Measurements from ENCODE around the gene BAD.

GRCh38 chr11:64305691-64306562, 21.5 kb upstream of the BAD start:
- TF ChIP-seq, protein P1, sequence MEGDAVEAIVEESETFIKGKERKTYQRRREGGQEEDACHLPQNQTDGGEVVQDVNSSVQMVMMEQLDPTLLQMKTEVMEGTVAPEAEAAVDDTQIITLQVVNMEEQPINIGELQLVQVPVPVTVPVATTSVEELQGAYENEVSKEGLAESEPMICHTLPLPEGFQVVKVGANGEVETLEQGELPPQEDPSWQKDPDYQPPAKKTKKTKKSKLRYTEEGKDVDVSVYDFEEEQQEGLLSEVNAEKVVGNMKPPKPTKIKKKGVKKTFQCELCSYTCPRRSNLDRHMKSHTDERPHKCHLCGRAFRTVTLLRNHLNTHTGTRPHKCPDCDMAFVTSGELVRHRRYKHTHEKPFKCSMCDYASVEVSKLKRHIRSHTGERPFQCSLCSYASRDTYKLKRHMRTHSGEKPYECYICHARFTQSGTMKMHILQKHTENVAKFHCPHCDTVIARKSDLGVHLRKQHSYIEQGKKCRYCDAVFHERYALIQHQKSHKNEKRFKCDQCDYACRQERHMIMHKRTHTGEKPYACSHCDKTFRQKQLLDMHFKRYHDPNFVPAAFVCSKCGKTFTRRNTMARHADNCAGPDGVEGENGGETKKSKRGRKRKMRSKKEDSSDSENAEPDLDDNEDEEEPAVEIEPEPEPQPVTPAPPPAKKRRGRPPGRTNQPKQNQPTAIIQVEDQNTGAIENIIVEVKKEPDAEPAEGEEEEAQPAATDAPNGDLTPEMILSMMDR (IDR thresholded peaks at IDR 0.05): no peak
- TF ChIP-seq POLR2A (IDR thresholded peaks at IDR 0.05): no peak
